ENCODE results near the gene NAT16.

DNA sequence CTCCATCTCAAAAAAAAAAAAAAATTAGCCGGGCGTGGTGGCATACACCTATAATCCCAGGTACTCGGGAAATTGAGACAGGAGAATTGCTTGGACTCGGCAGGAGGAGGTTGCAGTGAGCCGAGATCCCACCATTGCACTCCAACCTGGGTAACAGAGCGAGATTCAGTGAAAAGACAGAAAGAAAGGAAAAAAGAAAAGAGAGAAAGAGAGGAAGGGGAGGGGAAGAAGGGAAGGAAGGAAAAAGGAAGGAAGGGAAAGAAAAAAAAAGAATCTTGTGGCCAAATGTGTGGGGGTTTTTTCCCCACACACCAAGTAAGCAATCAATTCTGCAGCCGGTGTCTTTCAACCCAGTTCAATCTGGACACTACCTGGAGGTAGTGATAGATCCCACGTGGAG is 9.0 kb upstream of the NAT16 start:
- TF ChIP-seq, protein P1, sequence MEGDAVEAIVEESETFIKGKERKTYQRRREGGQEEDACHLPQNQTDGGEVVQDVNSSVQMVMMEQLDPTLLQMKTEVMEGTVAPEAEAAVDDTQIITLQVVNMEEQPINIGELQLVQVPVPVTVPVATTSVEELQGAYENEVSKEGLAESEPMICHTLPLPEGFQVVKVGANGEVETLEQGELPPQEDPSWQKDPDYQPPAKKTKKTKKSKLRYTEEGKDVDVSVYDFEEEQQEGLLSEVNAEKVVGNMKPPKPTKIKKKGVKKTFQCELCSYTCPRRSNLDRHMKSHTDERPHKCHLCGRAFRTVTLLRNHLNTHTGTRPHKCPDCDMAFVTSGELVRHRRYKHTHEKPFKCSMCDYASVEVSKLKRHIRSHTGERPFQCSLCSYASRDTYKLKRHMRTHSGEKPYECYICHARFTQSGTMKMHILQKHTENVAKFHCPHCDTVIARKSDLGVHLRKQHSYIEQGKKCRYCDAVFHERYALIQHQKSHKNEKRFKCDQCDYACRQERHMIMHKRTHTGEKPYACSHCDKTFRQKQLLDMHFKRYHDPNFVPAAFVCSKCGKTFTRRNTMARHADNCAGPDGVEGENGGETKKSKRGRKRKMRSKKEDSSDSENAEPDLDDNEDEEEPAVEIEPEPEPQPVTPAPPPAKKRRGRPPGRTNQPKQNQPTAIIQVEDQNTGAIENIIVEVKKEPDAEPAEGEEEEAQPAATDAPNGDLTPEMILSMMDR (IDR thresholded peaks at IDR 0.05 in 8 of 11, conservative IDR thresholded peaks at IDR 0.05 in 3 of 11), result no peak
- no peak for TF ChIP-seq POLR2A (IDR thresholded peaks at IDR 0.05)
